HL-60/S4 treated with retinoic acid at 250 ng/mL for 4 days and 3 days (cell line): ENCODE results near the gene RCVRN.

ENCODE experiments used
- in situ Hi-C: fragments of 300-500 bp; cut with MboI; formaldehyde crosslinking; loops from 2 replicates; pipeline ENCODE4 v1.7.0; 2022; ENCODE audit warnings: low sequenced_read_pairs

Gene RCVRN

GRCh38 chr17:9905078-9905415 lies at the start of gene RCVRN:
RCVRN (minus strand) TSS chr17:9905271; CDS start chr17:9905180, 91 bp downstream.
- in situ Hi-C loops: loop anchor here (25.0 kb wide), 1 partner anchor 707 kb away; no protein-coding TSS in a partner anchor

- in situ Hi-C loops: no loop called here
These were observed 48.4 kb upstream of the RCVRN start for GRCh38 chr17:9953492-9953891.

- in situ Hi-C loops: no loop called here
These were observed 46.7 kb upstream of the RCVRN start for GRCh38 chr17:9951803-9952202.

GRCh38 chr17:9948928-9949327 lies 43.9 kb upstream of the RCVRN start:
- in situ Hi-C loops: no loop called here

- in situ Hi-C loops: no loop called here
These were observed 39.6 kb upstream of the RCVRN start for GRCh38 chr17:9944704-9945103.

- in situ Hi-C loops: no loop called here
These were observed 38.3 kb upstream of the RCVRN start for GRCh38 chr17:9943343-9943742.

GRCh38 chr17:9942885-9943284 lies 37.8 kb upstream of the RCVRN start:
- in situ Hi-C loops: no loop called here

- in situ Hi-C loops: no loop called here
These were observed 36.2 kb upstream of the RCVRN start for GRCh38 chr17:9941305-9941704.

GRCh38 chr17:9940841-9941240 lies 35.8 kb upstream of the RCVRN start:
- in situ Hi-C loops: no loop called here

GRCh38 chr17:9938764-9939163 lies 33.7 kb upstream of the RCVRN start:
- in situ Hi-C loops: no loop called here

- in situ Hi-C loops: no loop called here
These were observed 32.8 kb upstream of the RCVRN start for GRCh38 chr17:9937901-9938300.

- in situ Hi-C loops: no loop called here
These were observed 32.2 kb upstream of the RCVRN start for GRCh38 chr17:9937241-9937761.

GRCh38 chr17:9936095-9936494 lies 31.0 kb upstream of the RCVRN start:
- in situ Hi-C loops: no loop called here

- in situ Hi-C loops: no loop called here
These were observed 30.3 kb upstream of the RCVRN start for GRCh38 chr17:9935408-9935807.

- in situ Hi-C loops: no loop called here
These were observed 29.3 kb upstream of the RCVRN start for GRCh38 chr17:9934331-9934730.

GRCh38 chr17:9932491-9932890 lies 27.4 kb upstream of the RCVRN start:
- in situ Hi-C loops: no loop called here

- in situ Hi-C loops: no loop called here
These were observed 26.2 kb upstream of the RCVRN start for GRCh38 chr17:9931144-9931741.

- in situ Hi-C loops: no loop called here
These were observed 24.8 kb upstream of the RCVRN start for GRCh38 chr17:9929871-9930270.

- in situ Hi-C loops: no loop called here
These were observed 23.7 kb upstream of the RCVRN start for GRCh38 chr17:9928601-9929333.

GRCh38 chr17:9926150-9926804 lies 21.2 kb upstream of the RCVRN start:
- in situ Hi-C loops: no loop called here

GRCh38 chr17:9925457-9925856 lies 20.4 kb upstream of the RCVRN start:
- in situ Hi-C loops: no loop called here

- in situ Hi-C loops: loop anchor here (25.0 kb wide), 1 partner anchor 688 kb away; no protein-coding TSS in a partner anchor
These were observed 19.7 kb upstream of the RCVRN start for GRCh38 chr17:9924735-9925191.
